H1 (cell line): ENCODE data around the gene PGAM1.

Experiments used
- EGR1 ChIP-seq: IDR thresholded peaks from 2 replicates; pipeline ENCODE4 v1.6.1; 2011; ENCODE audit warnings: low read depth, low read length, borderline replicate concordance
- EZH2 ChIP-seq: fragments of 200-600 bp; sonication (generic); IDR thresholded peaks from 2 replicates; pipeline ENCODE4 v1.7.1; 2012; ENCODE audit warnings: low read depth, mild to moderate bottlenecking, moderate library complexity, low read length, inconsistent platforms; ENCODE audit not compliant: severe bottlenecking
- POLR2A ChIP-seq, 2 experiments: IDR thresholded peaks; 1 replicate in 1 of 2; 2 replicates in 1 of 2; pipeline ENCODE4 v1.6.1; 2011; ENCODE audit warnings: low read depth in 2 of 2, low read length in 2 of 2, mild to moderate bottlenecking in 2 of 2; ENCODE audit errors: control extremely low read depth in 1 of 2
- RFX5 ChIP-seq: IDR thresholded peaks from 2 replicates; pipeline ENCODE4 v1.6.1; 2011; ENCODE audit warnings: low read depth, low read length, improper control_type of control experiment, borderline replicate concordance
- SIN3A ChIP-seq, 2 experiments: IDR thresholded peaks in 1 of 2; conservative IDR thresholded peaks in 1 of 2; 2 replicates each; pipeline ENCODE4 v1.6.1; 2011 to 2012; ENCODE audit warnings: low read length in 2 of 2, improper control_type of control experiment in 1 of 2, low read depth in 1 of 2, mild to moderate bottlenecking in 1 of 2
- YY1 ChIP-seq: IDR thresholded peaks from 2 replicates; pipeline ENCODE4 v1.6.1; 2011; ENCODE audit warnings: low read depth, mild to moderate bottlenecking, low read length
- TF ChIP-seq, protein P1 (sequence below), 3 experiments: IDR thresholded peaks; 1 replicate in 2 of 3; 2 replicates in 1 of 3; pipeline versions ENCODE4 v1.5.1 to v1.6.1; 2011; ENCODE audit warnings: low read length in 3 of 3, mild to moderate bottlenecking in 3 of 3, inconsistent platforms in 2 of 3, low read depth in 1 of 3, moderate library complexity in 1 of 3; ENCODE audit not compliant: insufficient read depth in 1 of 3; ENCODE audit errors: control extremely low read depth in 1 of 3

DNA sequence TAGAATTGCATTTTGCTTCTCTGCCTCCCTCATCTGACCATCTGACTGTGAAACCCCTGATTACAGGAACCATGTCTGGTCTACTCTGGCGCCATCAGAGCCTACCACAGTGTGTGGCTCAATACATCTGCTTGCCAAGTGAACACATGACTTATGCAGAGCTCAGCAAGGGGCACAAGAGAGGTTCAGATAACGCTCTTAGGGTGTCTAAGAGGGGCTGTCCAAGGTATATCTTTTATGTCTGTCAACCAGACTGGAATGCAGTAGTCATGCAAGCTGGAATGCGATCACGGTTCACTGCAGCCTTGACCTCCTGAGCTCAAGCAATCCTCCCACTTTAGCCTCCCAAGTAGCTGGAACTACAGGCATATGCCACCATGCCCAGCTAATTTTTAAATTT, 14.6 kb upstream of the PGAM1 start:
- TF ChIP-seq POLR2A (IDR thresholded peaks at IDR 0.05; ENCODE audit: control extremely low read depth in 1 of 2, low read depth in 2 of 2, low read length in 2 of 2) (no peak), EZH2 (no peak), YY1 (no peak), SIN3A (conservative IDR thresholded peaks at IDR 0.05 in 1 of 2, IDR thresholded peaks at IDR 0.05 in 1 of 2; ENCODE audit: low read depth in 1 of 2, low read length in 2 of 2) (no peak), EGR1 (no peak), RFX5 (no peak)
- TF ChIP-seq, protein P1, sequence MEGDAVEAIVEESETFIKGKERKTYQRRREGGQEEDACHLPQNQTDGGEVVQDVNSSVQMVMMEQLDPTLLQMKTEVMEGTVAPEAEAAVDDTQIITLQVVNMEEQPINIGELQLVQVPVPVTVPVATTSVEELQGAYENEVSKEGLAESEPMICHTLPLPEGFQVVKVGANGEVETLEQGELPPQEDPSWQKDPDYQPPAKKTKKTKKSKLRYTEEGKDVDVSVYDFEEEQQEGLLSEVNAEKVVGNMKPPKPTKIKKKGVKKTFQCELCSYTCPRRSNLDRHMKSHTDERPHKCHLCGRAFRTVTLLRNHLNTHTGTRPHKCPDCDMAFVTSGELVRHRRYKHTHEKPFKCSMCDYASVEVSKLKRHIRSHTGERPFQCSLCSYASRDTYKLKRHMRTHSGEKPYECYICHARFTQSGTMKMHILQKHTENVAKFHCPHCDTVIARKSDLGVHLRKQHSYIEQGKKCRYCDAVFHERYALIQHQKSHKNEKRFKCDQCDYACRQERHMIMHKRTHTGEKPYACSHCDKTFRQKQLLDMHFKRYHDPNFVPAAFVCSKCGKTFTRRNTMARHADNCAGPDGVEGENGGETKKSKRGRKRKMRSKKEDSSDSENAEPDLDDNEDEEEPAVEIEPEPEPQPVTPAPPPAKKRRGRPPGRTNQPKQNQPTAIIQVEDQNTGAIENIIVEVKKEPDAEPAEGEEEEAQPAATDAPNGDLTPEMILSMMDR (IDR thresholded peaks at IDR 0.05; ENCODE audit: control extremely low read depth in 1 of 3, insufficient read depth in 1 of 3, low read depth in 1 of 3, low read length in 3 of 3): no peak
